ENCODE results near the gene MFF. TPM values are rescaled to one million over a fixed set of nuclear protein-coding genes. Genes with fewer than 3 reads are reported as not detected.

Gene MFF
- total RNA-seq, 1 experiment from 2014 or later, result 83.3 TPM

- H3T11ph ChIP-seq (ENCODE audit: low read length), result no peak overlapping the region
- H3K23ac ChIP-seq (ENCODE audit: insufficient read length, low read depth, low read length), result no peak overlapping the region
- no peak overlapping the region for H4K91ac ChIP-seq (ENCODE audit: insufficient read length, low read depth, low read length)
- H2AFZ ChIP-seq (ENCODE audit: low read length), result no peak overlapping the region
- no peak overlapping the region for H3K4me2 ChIP-seq (ENCODE audit: insufficient read depth, insufficient read length, low read length)
- no peak overlapping the region for H3K27ac ChIP-seq (ENCODE audit: insufficient read length, low read depth, low read length)
- Mint-ChIP-seq H3K36me3 (ENCODE audit: insufficient read depth in 1 of 3, low read depth in 3 of 3) (no peaks in the 10 kb centered on the region), H3K4me1 (peaks cover 8 to 17% of the 10 kb centered on the region in 2 experiments), H3K27ac (no peak overlapping the region), H3K4me3 (no peak overlapping the region), H3K9me3 (no peaks in the 10 kb centered on the region), H3K27me3 (ENCODE audit: low read depth) (no peaks in the 10 kb centered on the region)
- no peaks in the 10 kb centered on the region for H3K9me3 ChIP-seq (ENCODE audit: control insufficient read depth, low read depth, low read length)
- H2AK5ac ChIP-seq (ENCODE audit: insufficient read length, low read length), result no peak overlapping the region
- no peak overlapping the region for H4K5ac ChIP-seq (ENCODE audit: insufficient read length, low read depth, low read length)
- no peak overlapping the region for H3K14ac ChIP-seq (ENCODE audit: insufficient read depth, low read length)
- H3K9ac ChIP-seq (ENCODE audit: extremely low read depth, insufficient read length, low read length), result no peak overlapping the region
- no peak overlapping the region for H3K56ac ChIP-seq (ENCODE audit: insufficient read length, low read depth, low read length)
- no peak for TF ChIP-seq CTCF (conservative IDR thresholded peaks at IDR 0.05)
- no peaks in the 10 kb centered on the region; the same call in 1 of the 2 replicates for H3K4me1 ChIP-seq (ENCODE audit: insufficient read depth, low read length)
- DNase-seq, result no peak
- H3K79me2 ChIP-seq (ENCODE audit: insufficient read depth, low read length), result no peaks in the 10 kb centered on the region
- H4K8ac ChIP-seq (replicated peaks; ENCODE audit: insufficient read length, low read depth, low read length), result no peak overlapping the region
- no CpG with 5 or more reads among the region's 1 CpG for WGBS (ENCODE audit: extremely low coverage, insufficient read length, low lambda C conversion rate)
- no peak overlapping the region for H2BK120ac ChIP-seq (ENCODE audit: low read depth, low read length, poor library complexity, severe bottlenecking)
- H4K20me1 ChIP-seq (ENCODE audit: control insufficient read depth, insufficient read depth, insufficient read length), result no peaks in the 10 kb centered on the region
- H2BK20ac ChIP-seq (ENCODE audit: low read depth, low read length, poor library complexity, severe bottlenecking), result no peak overlapping the region
- H3K4ac ChIP-seq (ENCODE audit: low read depth, low read length), result no peak overlapping the region
- H3K79me1 ChIP-seq (ENCODE audit: insufficient read depth, low read depth, low read length, poor library complexity, severe bottlenecking), result no peaks in the 10 kb centered on the region
- no peak overlapping the region for H2BK12ac ChIP-seq (ENCODE audit: insufficient read length, low read depth, low read length)
- no peak overlapping the region for H3K18ac ChIP-seq (ENCODE audit: insufficient read length, low read depth, low read length)
- no peaks in the 10 kb centered on the region for H3K27me3 ChIP-seq (ENCODE audit: insufficient read depth, low read length)
- no peak overlapping the region for H2BK5ac ChIP-seq (ENCODE audit: insufficient read length, low read length)
- no peaks in the 10 kb centered on the region for H3K23me2 ChIP-seq (ENCODE audit: insufficient read length, low read depth, low read length, poor library complexity, severe bottlenecking)
- H2BK15ac ChIP-seq (ENCODE audit: low read depth, low read length), result no peak overlapping the region
Observed at GRCh38 chr2:227395556-227395955, 70.5 kb downstream of the MFF start.
